HCT116 (cell line): ENCODE results near the gene SRF. TPM values are rescaled to one million over a fixed set of nuclear protein-coding genes. Genes with fewer than 3 reads are reported as not detected.

Experiments
- ATAC-seq: fragments of 200-7000 bp; cut with Tn5 transposase; 2 replicates; pipeline ENCODE4 v1.9.1; 2020; ENCODE audit warnings: mild to moderate bottlenecking, moderate library complexity
- BruUV-seq: library from RNA; stranded (reverse); fragments of 400-500 nt; replicated peaks from 2 replicates; lab custom pipeline; 2021; lab: Mats Ljungman, UMichigan
- CTCF ChIA-PET: fragments of 300-600 bp; sonication (Branson Sonifier 250); formaldehyde crosslinking; loops from one replicate; lab custom pipeline; 2021; ENCODE audit warnings: antibody characterized with exemption; lab: Charles Lee
- POLR2A ChIA-PET: fragments of 300-600, 350-600 bp; sonication (Branson Sonifier 250); formaldehyde crosslinking; loops from one replicate; lab custom pipeline; 2021; ENCODE audit warnings: antibody characterized with exemption; lab: Charles Lee
- RAD21 ChIA-PET, 2 experiments: fragments of 300-600 bp; sonication (Branson Sonifier 250); formaldehyde crosslinking; loops; one replicate each; lab custom pipeline; 2023; ENCODE audit warnings: low total read pairs in 2 of 2; ENCODE audit not compliant: uncharacterized antibody in 2 of 2, unreplicated experiment in 2 of 2, low non-redundant PET in 1 of 2; lab: Charles Lee
- DNase-seq: peaks from one replicate; pipeline ENCODE4 v3.0.0-alpha.2; 2010; ENCODE audit warnings: low read depth, low spot score
- H2AFZ ChIP-seq: fragments of 200-600 bp; shearing (Covaris generic), sonication (generic); 2 replicates; pipeline ENCODE4 v1.6.1; 2017; ENCODE audit warnings: low read depth, mixed run types, mixed read lengths, antibody characterized with exemption, low read length; ENCODE audit not compliant: poor library complexity, severe bottlenecking
- H3K27ac ChIP-seq: 2 replicates; pipeline ENCODE4 v1.5.1; 2012; ENCODE audit warnings: low read depth, low read length
- H3K27me3 ChIP-seq: fragments of 200-600 bp; sonication (generic); 2 replicates; pipeline ENCODE4 v1.6.1; 2016; ENCODE audit warnings: mixed run types, low read length, mixed read lengths; ENCODE audit not compliant: insufficient read depth
- H3K36me3 ChIP-seq, 2 experiments: fragments of 200-500 bp in 1 of 2; fragments of 200-600 bp in 1 of 2; sonication (Bioruptor generic) in 1 of 2; sonication (generic) in 1 of 2; 2 replicates each; pipeline versions ENCODE4 v1.5.1 to v1.6.1; 2014 to 2016; ENCODE audit warnings: low read length in 2 of 2, inconsistent platforms in 1 of 2, mixed read lengths in 1 of 2, mixed run types in 1 of 2; ENCODE audit not compliant: insufficient read depth in 2 of 2, control insufficient read depth in 1 of 2
- H3K4me1 ChIP-seq, 2 experiments: fragments of 200-600 bp in 1 of 2; sonication (generic) in 1 of 2; 2 replicates each; pipeline versions ENCODE4 v1.5.1 to v1.6.1; 2012 to 2017; ENCODE audit warnings: low read length in 2 of 2, inconsistent platforms in 1 of 2, mild to moderate bottlenecking in 1 of 2, mixed read lengths in 1 of 2, mixed run types in 1 of 2, moderate library complexity in 1 of 2; ENCODE audit not compliant: insufficient read depth in 2 of 2, control insufficient read depth in 1 of 2
- H3K4me2 ChIP-seq: fragments of 200-600 bp; sonication (generic); 2 replicates; pipeline ENCODE4 v1.6.1; 2017; ENCODE audit warnings: mixed run types, low read length, mixed read lengths
- H3K4me3 ChIP-seq, 2 experiments: fragments of 200-600 bp in 1 of 2; sonication (generic) in 1 of 2; replicated peaks in 1 of 2; 2 replicates each; pipeline ENCODE4 v1.5.1; 2011 to 2016; ENCODE audit warnings: low read length in 2 of 2, control low read depth in 1 of 2, low read depth in 1 of 2, mild to moderate bottlenecking in 1 of 2, mixed read lengths in 1 of 2, mixed run types in 1 of 2
- H3K79me2 ChIP-seq: fragments of 200-600 bp; sonication (generic); 2 replicates; pipeline ENCODE4 v1.6.1; 2017; ENCODE audit warnings: mild to moderate bottlenecking, mixed run types, low read length, moderate library complexity, mixed read lengths; ENCODE audit not compliant: insufficient read depth
- H3K9ac ChIP-seq: fragments of 200-600 bp; sonication (generic); 2 replicates; pipeline ENCODE4 v1.6.1; 2016; ENCODE audit warnings: low read length, mixed read lengths
- H3K9me2 ChIP-seq: fragments of 200-600 bp; sonication (generic), shearing (Covaris generic); 2 replicates; pipeline ENCODE4 v1.6.1; 2017; ENCODE audit warnings: mixed run types, mild to moderate bottlenecking, moderate library complexity; ENCODE audit not compliant: insufficient read depth
- H3K9me3 ChIP-seq, 2 experiments: fragments of 200-500 bp in 1 of 2; fragments of 200-600 bp in 1 of 2; sonication (Bioruptor generic) in 1 of 2; sonication (generic) in 1 of 2; 2 replicates each; pipeline ENCODE4 v1.6.1; 2014 to 2017; ENCODE audit warnings: low read length in 2 of 2, mixed read lengths in 2 of 2, inconsistent platforms in 1 of 2, low read depth in 1 of 2, mild to moderate bottlenecking in 1 of 2, mixed run types in 1 of 2, moderate library complexity in 1 of 2; ENCODE audit not compliant: control insufficient read depth in 1 of 2, insufficient read depth in 1 of 2
- H4K20me1 ChIP-seq: fragments of 200-600 bp; sonication (generic), shearing (Covaris generic); 2 replicates; pipeline ENCODE4 v1.6.1; 2017; ENCODE audit warnings: mixed run types, mild to moderate bottlenecking, moderate library complexity; ENCODE audit not compliant: insufficient read depth
- CBX3 ChIP-seq: IDR thresholded peaks from 2 replicates; pipeline ENCODE4 v1.6.1; 2012; ENCODE audit warnings: low read depth
- ELF1 ChIP-seq: IDR thresholded peaks from 2 replicates; pipeline ENCODE4 v1.6.1; 2012; ENCODE audit warnings: low read depth, borderline replicate concordance
- FOSL1 ChIP-seq: IDR thresholded peaks from 2 replicates; pipeline ENCODE4 v1.6.1; 2012; ENCODE audit warnings: low read depth
- JUND ChIP-seq: IDR thresholded peaks from 2 replicates; pipeline ENCODE4 v1.6.1; 2012
- POLR2A ChIP-seq: IDR thresholded peaks from 2 replicates; pipeline ENCODE4 v1.7.0; 2011; ENCODE audit warnings: borderline replicate concordance; ENCODE audit not compliant: insufficient read depth, insufficient read length; ENCODE audit errors: extremely low read depth
- RAD21 ChIP-seq: IDR thresholded peaks from 2 replicates; pipeline ENCODE4 v1.6.1; 2012; ENCODE audit warnings: low read depth, mild to moderate bottlenecking
- SIN3A ChIP-seq: IDR thresholded peaks from 2 replicates; pipeline ENCODE4 v1.6.1; 2012; ENCODE audit warnings: low read depth
- TCF7L2 ChIP-seq: IDR thresholded peaks from 2 replicates; pipeline ENCODE4 v1.7.0; 2011; ENCODE audit warnings: borderline replicate concordance, inconsistent platforms; ENCODE audit not compliant: insufficient read depth, insufficient read length; ENCODE audit errors: extremely low read depth
- YY1 ChIP-seq: IDR thresholded peaks from 2 replicates; pipeline ENCODE4 v1.6.1; 2011; ENCODE audit warnings: low read length, low read depth, moderate library complexity, mild to moderate bottlenecking; ENCODE audit not compliant: insufficient replicate concordance; ENCODE audit errors: extremely low read depth
- intact Hi-C: fragments of 100-400 bp; cut with micrococcal nuclease; formaldehyde crosslinking; loops from 2 replicates; pipeline ENCODE4 v1.10.0; 2022
- total RNA-seq: library from RNA; stranded (reverse); gene quantifications from one replicate; pipeline ENCODE4 v1.2.1, GENCODE V29; 2021; ENCODE audit not compliant: unreplicated experiment
- TF ChIP-seq, protein P1 (sequence below): IDR thresholded peaks from 2 replicates; pipeline ENCODE4 v1.6.1; 2011; ENCODE audit warnings: mild to moderate bottlenecking, low read length, moderate library complexity; ENCODE audit not compliant: insufficient replicate concordance; ENCODE audit errors: extremely low read depth
- TF ChIP-seq, protein P2 (sequence below): IDR thresholded peaks from 2 replicates; pipeline ENCODE4 v1.6.1; 2012
- TF ChIP-seq, protein P3 (sequence below): IDR thresholded peaks from 2 replicates; pipeline ENCODE4 v1.6.1; 2012
- TF ChIP-seq, protein P4 (sequence below): IDR thresholded peaks from 2 replicates; pipeline ENCODE4 v1.6.1; 2012; ENCODE audit warnings: low read depth

The SRF gene
- total RNA-seq, 1 experiment from 2014 or later = 28.1 TPM

DNA sequence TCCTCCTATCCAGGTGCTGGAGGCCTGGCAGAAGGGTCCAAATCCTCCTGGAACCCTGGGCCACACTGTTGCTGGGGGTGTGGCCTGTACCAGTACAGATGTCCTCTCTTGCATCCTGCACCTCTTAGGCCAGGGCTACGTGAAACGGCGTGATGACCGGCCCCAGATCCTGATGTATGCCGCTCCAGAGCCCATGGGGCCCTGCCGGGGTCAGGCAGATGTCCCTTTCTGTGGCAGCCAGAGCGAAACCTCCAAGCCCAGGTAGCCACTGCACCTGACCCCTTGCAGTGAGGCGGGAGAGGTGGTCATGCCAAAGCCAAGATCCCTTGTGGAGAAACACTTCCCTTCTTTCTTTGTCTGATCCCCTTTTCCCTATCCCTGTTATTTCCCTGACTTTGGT, 44.0 kb downstream of the SRF start:
- no peak for ATAC-seq
- no peak for DNase-seq
- Histone ChIP-seq H3K4me2 (no peak overlapping the region), H3K27me3 (no peaks in the 10 kb centered on the region), H3K36me3 (no peaks in the 10 kb centered on the region; a peak in 1 of 4 replicates), H3K9ac (no peak overlapping the region), H3K27ac (no peak overlapping the region), H3K4me1 (no peaks in the 10 kb centered on the region), H2AFZ (no peak overlapping the region), H3K79me2 (no peaks in the 10 kb centered on the region), H3K4me3 (no peak overlapping the region), H3K9me3 (no peaks in the 10 kb centered on the region), H3K9me2 (no peaks in the 10 kb centered on the region), H4K20me1 (no peaks in the 10 kb centered on the region)
- intact Hi-C loops = no loop called here
- POLR2A ChIA-PET = no interaction called here
- BruUV-seq = no TSS peak
- TF ChIP-seq JUND (no peak), FOSL1 (no peak), RAD21 (no peak), POLR2A (no peak), SIN3A (no peak), CBX3 (no peak), ELF1 (no peak)
- TF ChIP-seq, protein P1, sequence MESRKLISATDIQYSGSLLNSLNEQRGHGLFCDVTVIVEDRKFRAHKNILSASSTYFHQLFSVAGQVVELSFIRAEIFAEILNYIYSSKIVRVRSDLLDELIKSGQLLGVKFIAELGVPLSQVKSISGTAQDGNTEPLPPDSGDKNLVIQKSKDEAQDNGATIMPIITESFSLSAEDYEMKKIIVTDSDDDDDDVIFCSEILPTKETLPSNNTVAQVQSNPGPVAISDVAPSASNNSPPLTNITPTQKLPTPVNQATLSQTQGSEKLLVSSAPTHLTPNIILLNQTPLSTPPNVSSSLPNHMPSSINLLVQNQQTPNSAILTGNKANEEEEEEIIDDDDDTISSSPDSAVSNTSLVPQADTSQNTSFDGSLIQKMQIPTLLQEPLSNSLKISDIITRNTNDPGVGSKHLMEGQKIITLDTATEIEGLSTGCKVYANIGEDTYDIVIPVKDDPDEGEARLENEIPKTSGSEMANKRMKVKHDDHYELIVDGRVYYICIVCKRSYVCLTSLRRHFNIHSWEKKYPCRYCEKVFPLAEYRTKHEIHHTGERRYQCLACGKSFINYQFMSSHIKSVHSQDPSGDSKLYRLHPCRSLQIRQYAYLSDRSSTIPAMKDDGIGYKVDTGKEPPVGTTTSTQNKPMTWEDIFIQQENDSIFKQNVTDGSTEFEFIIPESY = no peak
- RAD21 ChIA-PET = no interaction called here
- CTCF ChIA-PET = no interaction called here

DNA sequence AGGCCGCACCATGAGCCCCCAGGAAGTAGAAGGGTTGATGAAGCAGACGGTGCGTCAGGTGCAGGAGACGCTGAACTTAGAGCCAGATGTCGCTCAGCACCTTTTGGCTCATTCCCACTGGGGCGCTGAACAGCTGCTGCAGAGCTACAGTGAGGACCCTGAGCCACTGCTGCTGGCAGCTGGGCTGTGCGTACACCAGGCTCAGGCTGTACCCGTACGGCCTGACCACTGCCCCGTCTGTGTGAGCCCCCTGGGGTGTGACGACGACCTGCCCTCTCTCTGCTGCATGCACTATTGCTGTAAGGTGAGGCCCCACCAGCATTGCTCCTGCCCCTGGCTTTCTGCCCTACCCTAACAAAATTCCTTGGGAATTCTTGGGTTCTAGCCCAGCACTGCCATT, 45.1 kb downstream of the SRF start:
- no TSS peak for BruUV-seq
- Histone ChIP-seq H3K79me2 (no peaks in the 10 kb centered on the region), H3K4me1 (no peaks in the 10 kb centered on the region), H3K4me3 (no peak overlapping the region), H3K4me2 (no peak overlapping the region), H3K36me3 (no peaks in the 10 kb centered on the region; a peak in 1 of 4 replicates), H3K9me3 (no peaks in the 10 kb centered on the region), H4K20me1 (no peaks in the 10 kb centered on the region), H3K27me3 (no peaks in the 10 kb centered on the region), H3K9me2 (no peaks in the 10 kb centered on the region), H3K27ac (no peak overlapping the region), H3K9ac (no peak overlapping the region), H2AFZ (no peak overlapping the region)
- ChIA-PET RAD21 (no interaction called here), POLR2A (no interaction called here), CTCF (no interaction called here)
- intact Hi-C loops = no loop called here
- no peak for DNase-seq
- TF ChIP-seq TCF7L2 (no peak), SIN3A (no peak), YY1 (no peak), JUND (no peak), RAD21 (no peak)
- TF ChIP-seq, protein P2, sequence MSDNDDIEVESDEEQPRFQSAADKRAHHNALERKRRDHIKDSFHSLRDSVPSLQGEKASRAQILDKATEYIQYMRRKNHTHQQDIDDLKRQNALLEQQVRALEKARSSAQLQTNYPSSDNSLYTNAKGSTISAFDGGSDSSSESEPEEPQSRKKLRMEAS = no peak
- TF ChIP-seq, protein P3, sequence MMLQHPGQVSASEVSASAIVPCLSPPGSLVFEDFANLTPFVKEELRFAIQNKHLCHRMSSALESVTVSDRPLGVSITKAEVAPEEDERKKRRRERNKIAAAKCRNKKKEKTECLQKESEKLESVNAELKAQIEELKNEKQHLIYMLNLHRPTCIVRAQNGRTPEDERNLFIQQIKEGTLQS = no peak
- TF ChIP-seq, protein P4, sequence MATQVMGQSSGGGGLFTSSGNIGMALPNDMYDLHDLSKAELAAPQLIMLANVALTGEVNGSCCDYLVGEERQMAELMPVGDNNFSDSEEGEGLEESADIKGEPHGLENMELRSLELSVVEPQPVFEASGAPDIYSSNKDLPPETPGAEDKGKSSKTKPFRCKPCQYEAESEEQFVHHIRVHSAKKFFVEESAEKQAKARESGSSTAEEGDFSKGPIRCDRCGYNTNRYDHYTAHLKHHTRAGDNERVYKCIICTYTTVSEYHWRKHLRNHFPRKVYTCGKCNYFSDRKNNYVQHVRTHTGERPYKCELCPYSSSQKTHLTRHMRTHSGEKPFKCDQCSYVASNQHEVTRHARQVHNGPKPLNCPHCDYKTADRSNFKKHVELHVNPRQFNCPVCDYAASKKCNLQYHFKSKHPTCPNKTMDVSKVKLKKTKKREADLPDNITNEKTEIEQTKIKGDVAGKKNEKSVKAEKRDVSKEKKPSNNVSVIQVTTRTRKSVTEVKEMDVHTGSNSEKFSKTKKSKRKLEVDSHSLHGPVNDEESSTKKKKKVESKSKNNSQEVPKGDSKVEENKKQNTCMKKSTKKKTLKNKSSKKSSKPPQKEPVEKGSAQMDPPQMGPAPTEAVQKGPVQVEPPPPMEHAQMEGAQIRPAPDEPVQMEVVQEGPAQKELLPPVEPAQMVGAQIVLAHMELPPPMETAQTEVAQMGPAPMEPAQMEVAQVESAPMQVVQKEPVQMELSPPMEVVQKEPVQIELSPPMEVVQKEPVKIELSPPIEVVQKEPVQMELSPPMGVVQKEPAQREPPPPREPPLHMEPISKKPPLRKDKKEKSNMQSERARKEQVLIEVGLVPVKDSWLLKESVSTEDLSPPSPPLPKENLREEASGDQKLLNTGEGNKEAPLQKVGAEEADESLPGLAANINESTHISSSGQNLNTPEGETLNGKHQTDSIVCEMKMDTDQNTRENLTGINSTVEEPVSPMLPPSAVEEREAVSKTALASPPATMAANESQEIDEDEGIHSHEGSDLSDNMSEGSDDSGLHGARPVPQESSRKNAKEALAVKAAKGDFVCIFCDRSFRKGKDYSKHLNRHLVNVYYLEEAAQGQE = no peak
- ATAC-seq = no peak
